Heart right ventricle (tissue), 16 donors: Measurements from ENCODE around the gene CAPN5. TPM values are rescaled to one million over a fixed set of nuclear protein-coding genes. Genes with fewer than 3 reads are reported as not detected.

Experiments used
- ATAC-seq, 8 donors: fragments of 200-7000 bp; cut with Tn5 transposase; one replicate each; pipeline ENCODE4 v1.9.1; 2020; ENCODE audit warnings: mild to moderate bottlenecking in 8 of 8, moderate library complexity in 8 of 8, moderate number of reproducible peaks in 1 of 8
- DNase-seq, 2 donors: peaks; one replicate each; pipeline ENCODE4 v3.0.0-alpha.2; 2020
- H3K27ac ChIP-seq, 10 donors: fragments of 200-600 bp; sonication (generic) in 2 of 10; one replicate each; pipeline versions ENCODE4 v1.5.0 to v1.8.0; 2020 to 2022; ENCODE audit warnings: mild to moderate bottlenecking in 3 of 10
- H3K27me3 ChIP-seq, 7 donors: fragments of 200-600 bp; one replicate each; pipeline ENCODE4 v1.8.0; 2021 to 2022; ENCODE audit warnings: mild to moderate bottlenecking in 2 of 7
- H3K36me3 ChIP-seq, 9 donors: fragments of 200-600 bp; sonication (generic) in 1 of 9; one replicate each; pipeline versions ENCODE4 v1.5.0 to v1.8.0; 2020 to 2022; ENCODE audit warnings: mild to moderate bottlenecking in 2 of 9
- H3K4me1 ChIP-seq, 9 donors: fragments of 200-600 bp; sonication (generic) in 1 of 9; one replicate each; pipeline versions ENCODE4 v1.5.0 to v1.8.0; 2020 to 2022; ENCODE audit warnings: mild to moderate bottlenecking in 4 of 9
- H3K4me3 ChIP-seq, 10 donors: fragments of 200-600 bp; sonication (generic) in 2 of 10; one replicate each; pipeline versions ENCODE4 v1.5.0 to v1.8.0; 2020 to 2022; ENCODE audit warnings: mild to moderate bottlenecking in 7 of 10, moderate library complexity in 2 of 10
- H3K9me3 ChIP-seq, 11 donors: fragments of 200-600 bp in 10 of 11; sonication (generic) in 2 of 11; one replicate each; pipeline versions ENCODE4 v1.5.0 to v1.8.0; 2013 to 2022; ENCODE audit warnings: mild to moderate bottlenecking in 2 of 11, control low read depth in 1 of 11, moderate library complexity in 1 of 11
- WGBS, 2 donors: extraction: QIAGEN DNeasy Blood & Tissue Kit; methylation state at CpG; one replicate each; pipeline ENCODE4 v1.1.7; 2013; ENCODE audit warnings: inconsistent platforms in 1 of 2; 5-methylcytosine and 5-hydroxymethylcytosine counted together
- intact Hi-C, 10 donors: fragments of 100-400 bp; cut with DNase I; formaldehyde crosslinking; loops; one replicate each; pipeline versions ENCODE4 v1.11.1 to v1.14.2; 2022
- polyA plus RNA-seq, 2 donors: library from polyadenylated mRNA; stranded (reverse); fragments of 200-250 nt; gene quantifications; one replicate each; pipeline ENCODE4 v1.2.3, GENCODE V29; 2013
- total RNA-seq, 10 donors: library from RNA; stranded (reverse); fragmentation: NEBNext Ultra II Directional in 3 of 10; extraction: Animal tissue kit (Norgen Biotek cat#: 25700) in 3 of 10; gene quantifications; one replicate each; pipeline versions ENCODE4 v1.2.1 to v1.2.4, GENCODE V29; 2021 to 2023
- TF ChIP-seq, protein P1 (sequence below), 9 donors: fragments of 200-600 bp; sonication (generic) in 2 of 9; IDR thresholded peaks; one replicate each; pipeline versions ENCODE4 v1.5.0 to v1.8.0; 2021 to 2022; ENCODE audit warnings: antibody characterized with exemption in 9 of 9, mild to moderate bottlenecking in 5 of 9, moderate library complexity in 1 of 9
- donor health status: Arrhythmogenic right ventricular cardiomyopathy.
- donor health status: ischemic (EF 13 %, LVEDD 7.1; RV severe dilation, severe dysfunction).
- donor health status: healthy with polysubstance abuse.
- donor health status: DM: no; HTN: yes; CAD: no.
- donor health status: DM: no; HTN: no; CAD: no.
- donor health status: ischemic (EF 25% LVEDD 6.9; RV normal size, moderate dysfunction).
- donor health status: ischemic (EF 25% LVEDD 5.7; RV mildly dilated, moderate dysfunction).
- donor health status: healthy.
- donor health status: DM: yes; HTN: yes; CAD: no.
- donor health status: Ischemic cardiomyopathy.
- donor health status: ischemic (EF 35%, LVEDD 5.7; RV mildly dilated, moderate dysfunction).
- donor health status: nonischemic (EF 11% LVEDD 7.7; RV severe dilation, severe dysfunction).
- donor health status: DM: yes; HTN: yes; CAD: no.
- donor health status: PGD.
- donor health status: ischemic (EF 29% LVEDD 5.4; RV normal size, mild dysfunction).
- donor health status: nonischemic (EF 23%, LVEDD 6.1; RV moderate dilation, normal function).

The CAPN5 gene
- total and polyA plus RNA-seq, 12 donors = 1.8 to 3.6 (median 2.6) TPM

- Histone ChIP-seq H3K27me3 (peaks cover 0 to 10% (median 0%) of the 10 kb centered on the region in 7 donors), H3K4me3 (no peak overlapping the region), H3K4me1 (peaks cover 0 to 11% (median 0%) of the 10 kb centered on the region in 9 donors), H3K27ac (no peak overlapping the region), H3K9me3 (no peaks in the 10 kb centered on the region), H3K36me3 (no peaks in the 10 kb centered on the region)
- no peak for ATAC-seq
- peak in 1 of 2 donors; percentile 9 for DNase-seq
- TF ChIP-seq, protein P1, sequence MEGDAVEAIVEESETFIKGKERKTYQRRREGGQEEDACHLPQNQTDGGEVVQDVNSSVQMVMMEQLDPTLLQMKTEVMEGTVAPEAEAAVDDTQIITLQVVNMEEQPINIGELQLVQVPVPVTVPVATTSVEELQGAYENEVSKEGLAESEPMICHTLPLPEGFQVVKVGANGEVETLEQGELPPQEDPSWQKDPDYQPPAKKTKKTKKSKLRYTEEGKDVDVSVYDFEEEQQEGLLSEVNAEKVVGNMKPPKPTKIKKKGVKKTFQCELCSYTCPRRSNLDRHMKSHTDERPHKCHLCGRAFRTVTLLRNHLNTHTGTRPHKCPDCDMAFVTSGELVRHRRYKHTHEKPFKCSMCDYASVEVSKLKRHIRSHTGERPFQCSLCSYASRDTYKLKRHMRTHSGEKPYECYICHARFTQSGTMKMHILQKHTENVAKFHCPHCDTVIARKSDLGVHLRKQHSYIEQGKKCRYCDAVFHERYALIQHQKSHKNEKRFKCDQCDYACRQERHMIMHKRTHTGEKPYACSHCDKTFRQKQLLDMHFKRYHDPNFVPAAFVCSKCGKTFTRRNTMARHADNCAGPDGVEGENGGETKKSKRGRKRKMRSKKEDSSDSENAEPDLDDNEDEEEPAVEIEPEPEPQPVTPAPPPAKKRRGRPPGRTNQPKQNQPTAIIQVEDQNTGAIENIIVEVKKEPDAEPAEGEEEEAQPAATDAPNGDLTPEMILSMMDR (IDR thresholded peaks at IDR 0.05) = no peak
- WGBS, 2 donors = 89 to 91% methylated on average over 10 of the region's 10 CpGs
- intact Hi-C loops = no loop called here
These were observed 79.7 kb downstream of the CAPN5 start for GRCh38 chr11:77146261-77147035.

DNA sequence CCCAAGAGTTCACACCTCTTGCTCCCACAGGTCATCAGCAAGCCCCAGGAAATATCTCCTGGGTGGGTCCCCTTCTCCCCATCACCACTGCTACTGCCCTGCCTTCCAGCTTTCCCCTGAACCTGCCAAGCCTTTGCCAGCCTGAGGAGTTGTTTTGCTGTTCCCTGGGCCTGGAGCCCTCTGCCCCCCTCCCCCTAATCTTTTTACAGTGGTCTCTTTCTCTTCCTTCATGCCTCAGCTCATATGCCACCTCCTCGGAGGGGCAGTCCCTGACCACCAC lies 80.2 kb downstream of the CAPN5 start:
- intact Hi-C loops = no loop called here
- Histone ChIP-seq H3K36me3 (no peaks in the 10 kb centered on the region), H3K4me3 (no peak overlapping the region), H3K27me3 (peaks cover 0 to 10% (median 0%) of the 10 kb centered on the region in 7 donors), H3K27ac (no peak overlapping the region), H3K4me1 (peaks cover 0 to 17% (median 0%) of the 10 kb centered on the region in 9 donors), H3K9me3 (no peaks in the 10 kb centered on the region)
- ATAC-seq (no peak), DNase-seq (no peak)
- TF ChIP-seq, protein P1 (IDR thresholded peaks at IDR 0.05) = no peak
- 92 to 95% methylated on average over 1 of the region's 1 CpG for WGBS, 2 donors

GRCh38 chr11:77147668-77148321 lies 81.0 kb downstream of the CAPN5 start:
- TF ChIP-seq, protein P1 (IDR thresholded peaks at IDR 0.05) = no peak
- ATAC-seq = peak in 4 of 8 donors; percentile 6 to 29 (median 16)
- H3K27ac ChIP-seq = no peak overlapping the region
- peak overlapping the region in 6 of 10 donors; percentile 13 to 38 (median 23) for H3K4me3 ChIP-seq
- peaks cover 0 to 10% (median 0%) of the 10 kb centered on the region in 7 donors for H3K27me3 ChIP-seq
- intact Hi-C loops = no loop called here
- 16 to 28% methylated on average over 45 to 47 of the region's 47 CpGs for WGBS, 2 donors
- H3K4me1 ChIP-seq = peaks cover 0 to 23% (median 3%) of the 10 kb centered on the region in 9 donors
- H3K36me3 ChIP-seq = no peaks in the 10 kb centered on the region
- no peak for DNase-seq
- H3K9me3 ChIP-seq = no peaks in the 10 kb centered on the region

DNA sequence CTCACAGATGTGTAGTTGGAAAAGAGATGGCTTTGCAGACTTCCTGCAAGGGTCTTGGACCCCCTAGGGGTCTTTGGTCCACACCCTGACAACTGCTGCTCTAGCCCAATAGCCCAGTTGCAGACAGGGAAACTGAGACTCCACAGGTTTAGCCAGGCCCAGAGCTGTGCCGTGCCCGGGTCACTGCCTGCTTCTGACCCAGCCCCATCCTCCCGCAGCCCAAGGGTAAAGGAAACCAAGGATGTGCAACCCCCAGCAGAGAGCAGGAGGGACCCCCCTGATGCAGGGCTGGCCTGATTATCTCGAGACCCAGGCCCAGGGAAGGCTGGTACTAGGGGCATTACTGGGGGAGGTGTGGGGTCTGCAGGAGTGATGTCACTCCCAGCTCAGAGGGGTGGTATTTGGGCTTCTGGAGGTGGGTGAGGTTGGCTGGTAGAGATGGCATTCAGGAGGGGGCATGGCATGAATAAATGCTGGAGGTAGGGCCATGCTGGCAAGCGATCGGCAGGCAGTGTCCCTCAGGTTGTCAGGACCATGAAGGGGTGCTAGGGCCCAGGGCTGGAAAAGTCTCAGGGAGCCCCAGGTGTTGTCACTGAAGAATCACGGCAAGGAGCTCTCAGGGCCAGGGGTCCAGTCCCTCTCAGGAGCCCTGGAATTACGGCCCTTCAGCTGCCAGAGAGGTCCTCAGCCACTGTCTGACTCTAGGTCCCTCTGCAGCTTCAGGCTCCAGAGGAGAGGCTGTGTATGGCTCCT lies 82.4 kb downstream of the CAPN5 start:
- Histone ChIP-seq H3K4me3 (no peak overlapping the region), H3K36me3 (no peaks in the 10 kb centered on the region), H3K9me3 (no peaks in the 10 kb centered on the region), H3K27ac (no peak overlapping the region), H3K4me1 (peaks cover 0 to 33% (median 15%) of the 10 kb centered on the region in 9 donors), H3K27me3 (peaks cover 0 to 10% (median 0%) of the 10 kb centered on the region in 7 donors)
- intact Hi-C loops = no loop called here
- TF ChIP-seq, protein P1 (IDR thresholded peaks at IDR 0.05) = no peak
- DNase-seq (no peak), ATAC-seq (no peak)
- 93 to 96% methylated on average over 8 of the region's 8 CpGs for WGBS, 2 donors
